ENCODE measurements around the gene CHTOP. TPM values are rescaled to one million over a fixed set of nuclear protein-coding genes. Genes with fewer than 3 reads are reported as not detected.

Gene CHTOP
- total RNA-seq, 1 donor from 2014 or later: 114 TPM

DNA sequence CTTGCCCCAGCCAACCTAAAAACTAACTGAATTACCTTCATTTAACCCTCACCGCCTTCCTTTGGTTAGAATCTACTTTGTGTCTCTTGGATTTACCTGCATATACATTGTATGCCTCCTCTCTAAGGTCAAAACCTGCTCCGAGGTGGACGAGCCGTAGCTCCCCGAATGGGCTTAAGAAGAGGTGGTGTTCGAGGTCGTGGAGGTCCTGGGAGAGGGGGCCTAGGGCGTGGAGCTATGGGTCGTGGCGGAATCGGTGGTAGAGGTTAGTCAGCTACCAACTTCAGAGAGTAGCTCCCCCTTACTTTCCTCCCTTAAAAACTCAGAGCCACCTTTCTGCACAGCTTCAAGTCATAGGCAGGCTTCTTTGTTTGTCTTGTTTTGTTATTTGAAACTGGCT, 9.2 kb downstream of the CHTOP start:
- Mint-ChIP-seq H3K4me3 (no peak overlapping the region), H3K4me1 (no peaks in the 10 kb centered on the region), H3K9me3 (no peaks in the 10 kb centered on the region), H3K27me3 (ENCODE audit: low read depth) (no peaks in the 10 kb centered on the region), H3K36me3 (peaks cover 42% of the 10 kb centered on the region), H3K27ac (peak overlapping the region; percentile 30)
- no peak for DNase-seq (ENCODE audit: low spot score in 2 of 2, unreplicated experiment in 2 of 2)
- TF ChIP-seq, protein P1, sequence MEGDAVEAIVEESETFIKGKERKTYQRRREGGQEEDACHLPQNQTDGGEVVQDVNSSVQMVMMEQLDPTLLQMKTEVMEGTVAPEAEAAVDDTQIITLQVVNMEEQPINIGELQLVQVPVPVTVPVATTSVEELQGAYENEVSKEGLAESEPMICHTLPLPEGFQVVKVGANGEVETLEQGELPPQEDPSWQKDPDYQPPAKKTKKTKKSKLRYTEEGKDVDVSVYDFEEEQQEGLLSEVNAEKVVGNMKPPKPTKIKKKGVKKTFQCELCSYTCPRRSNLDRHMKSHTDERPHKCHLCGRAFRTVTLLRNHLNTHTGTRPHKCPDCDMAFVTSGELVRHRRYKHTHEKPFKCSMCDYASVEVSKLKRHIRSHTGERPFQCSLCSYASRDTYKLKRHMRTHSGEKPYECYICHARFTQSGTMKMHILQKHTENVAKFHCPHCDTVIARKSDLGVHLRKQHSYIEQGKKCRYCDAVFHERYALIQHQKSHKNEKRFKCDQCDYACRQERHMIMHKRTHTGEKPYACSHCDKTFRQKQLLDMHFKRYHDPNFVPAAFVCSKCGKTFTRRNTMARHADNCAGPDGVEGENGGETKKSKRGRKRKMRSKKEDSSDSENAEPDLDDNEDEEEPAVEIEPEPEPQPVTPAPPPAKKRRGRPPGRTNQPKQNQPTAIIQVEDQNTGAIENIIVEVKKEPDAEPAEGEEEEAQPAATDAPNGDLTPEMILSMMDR (IDR thresholded peaks at IDR 0.05; ENCODE audit: unreplicated experiment): no peak

- H3K36me3 Mint-ChIP-seq: peaks cover 36% of the 10 kb centered on the region
- peak overlapping the region; percentile 9 for H3K27ac Mint-ChIP-seq
- no peaks in the 10 kb centered on the region for H3K27me3 Mint-ChIP-seq (ENCODE audit: low read depth)
- no peak overlapping the region for H3K4me3 Mint-ChIP-seq
- H3K4me1 Mint-ChIP-seq: no peaks in the 10 kb centered on the region
- DNase-seq (ENCODE audit: low spot score in 2 of 2, unreplicated experiment in 2 of 2): no peak
- TF ChIP-seq, protein P1 (IDR thresholded peaks at IDR 0.05; ENCODE audit: unreplicated experiment): no peak
- H3K9me3 Mint-ChIP-seq: no peaks in the 10 kb centered on the region
Observed at GRCh38 chr1:153643816-153644215, 9.9 kb downstream of the CHTOP start.

- no peak overlapping the region for H3K4me3 Mint-ChIP-seq
- DNase-seq (ENCODE audit: low spot score in 2 of 2, unreplicated experiment in 2 of 2): no peak
- no peaks in the 10 kb centered on the region for H3K4me1 Mint-ChIP-seq
- peak overlapping the region; percentile 87 for H3K27ac Mint-ChIP-seq
- H3K9me3 Mint-ChIP-seq: no peaks in the 10 kb centered on the region
- H3K27me3 Mint-ChIP-seq (ENCODE audit: low read depth): no peaks in the 10 kb centered on the region
- H3K36me3 Mint-ChIP-seq: peaks cover 31% of the 10 kb centered on the region
- TF ChIP-seq, protein P1 (IDR thresholded peaks at IDR 0.05; ENCODE audit: unreplicated experiment): no peak
Observed at GRCh38 chr1:153646672-153647345, 12.9 kb downstream of the CHTOP start.

- TF ChIP-seq, protein P1 (IDR thresholded peaks at IDR 0.05; ENCODE audit: unreplicated experiment): no peak
- H3K27me3 Mint-ChIP-seq (ENCODE audit: low read depth): no peaks in the 10 kb centered on the region
Observed at GRCh38 chr1:153647346-153647714, 13.5 kb downstream of the CHTOP start.

DNA sequence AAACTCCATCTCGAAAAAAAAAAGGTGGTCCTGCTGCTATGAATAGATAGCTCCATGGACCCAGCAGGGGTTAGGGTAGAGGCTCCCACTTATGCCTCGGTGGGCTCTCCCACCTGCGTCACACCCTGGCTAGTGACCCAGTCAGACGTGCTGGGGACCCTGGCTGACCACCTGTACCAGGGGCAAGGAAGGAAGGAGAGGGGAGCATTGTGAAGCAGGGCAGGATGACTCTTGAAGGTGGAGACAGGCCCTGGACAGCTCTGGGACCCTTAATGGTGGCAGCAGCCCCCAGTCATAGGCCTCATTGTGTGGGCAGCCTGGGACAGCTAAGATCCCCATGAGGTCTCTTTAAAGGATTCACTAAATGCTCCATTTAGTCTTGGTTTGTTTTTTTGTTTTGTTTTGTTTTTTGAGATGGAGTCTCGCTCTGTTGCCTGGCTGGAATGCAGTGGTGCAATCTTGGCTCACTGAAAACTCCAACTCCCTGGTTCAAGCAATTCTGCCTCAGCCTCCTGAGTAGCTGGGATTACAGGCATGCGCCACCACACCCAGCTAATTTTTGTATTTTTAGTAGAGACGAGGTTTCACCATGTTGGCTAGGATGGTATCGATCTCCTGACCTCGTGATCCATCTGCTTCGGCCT, 14.3 kb downstream of the CHTOP start:
- Mint-ChIP-seq H3K9me3 (no peaks in the 10 kb centered on the region), H3K4me1 (no peaks in the 10 kb centered on the region), H3K36me3 (peaks cover 25% of the 10 kb centered on the region), H3K27ac (peak overlapping the region; percentile 73), H3K4me3 (no peak overlapping the region), H3K27me3 (ENCODE audit: low read depth) (no peaks in the 10 kb centered on the region)
- no peak for DNase-seq (ENCODE audit: low spot score in 2 of 2, unreplicated experiment in 2 of 2)
- TF ChIP-seq, protein P1 (IDR thresholded peaks at IDR 0.05; ENCODE audit: unreplicated experiment): no peak

More at GRCh38 chr1:153647346-153647714, 13.5 kb downstream of the CHTOP start:
- peaks cover 28% of the 10 kb centered on the region for H3K36me3 Mint-ChIP-seq
- H3K4me3 Mint-ChIP-seq: no peak overlapping the region
- H3K4me1 Mint-ChIP-seq: no peaks in the 10 kb centered on the region
- H3K9me3 Mint-ChIP-seq: no peaks in the 10 kb centered on the region
- DNase-seq (ENCODE audit: low spot score in 2 of 2, unreplicated experiment in 2 of 2): no peak
- H3K27ac Mint-ChIP-seq: peak overlapping the region; percentile 87
